LHCN-M2 (cell line): ENCODE results near the gene IHH. TPM values are rescaled to one million over a fixed set of nuclear protein-coding genes. Genes with fewer than 3 reads are reported as not detected.

Experiments
- DNase-seq: peaks from one replicate; pipeline ENCODE4 v3.0.0-alpha.2; 2012; ENCODE audit warnings: low read depth
- total RNA-seq: library from RNA; depleted of rRNA; stranded (reverse); fragments of >200 nt; gene quantifications from 2 replicates; pipeline ENCODE4 v1.2.3, GENCODE V29; 2014; rRNA removed

Gene IHH
- total RNA-seq, 1 experiment from 2014 or later: not detected

DNA sequence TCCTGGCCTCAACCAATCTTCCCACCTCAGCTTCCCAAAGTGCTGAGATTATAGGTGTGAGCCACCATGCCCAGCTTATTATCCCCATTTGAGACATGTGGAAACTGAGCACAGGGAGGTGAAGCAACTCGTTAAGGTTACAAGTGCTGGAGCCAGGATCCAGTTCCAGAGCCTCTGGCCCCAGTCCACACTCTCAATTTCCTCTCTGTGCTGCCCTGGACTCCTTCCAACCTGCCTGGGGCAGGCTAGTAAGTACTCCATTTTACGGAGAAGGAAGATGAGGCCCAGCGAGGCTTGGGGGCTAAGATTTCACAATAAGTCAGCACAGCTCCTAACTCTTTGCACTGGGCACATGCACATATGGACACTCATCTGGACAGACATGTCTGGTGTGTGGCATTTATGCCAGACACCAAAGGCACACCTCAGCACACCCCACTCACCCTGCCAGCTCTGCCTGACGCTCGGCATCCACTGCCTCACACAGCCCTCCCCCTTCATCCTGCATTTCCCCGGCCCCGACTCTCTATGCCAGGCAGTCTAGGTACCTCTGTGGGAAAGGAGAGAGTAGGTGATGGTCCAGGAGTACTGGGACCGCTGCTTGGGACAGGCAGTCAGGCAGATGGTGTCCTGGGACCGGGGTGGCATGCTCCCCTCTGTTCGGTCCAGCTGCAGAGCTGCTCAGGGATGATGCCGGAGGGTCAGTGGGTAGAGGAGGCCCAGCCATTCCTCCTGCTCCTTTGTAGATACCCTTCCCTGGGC is 39.9 kb downstream of the IHH start:
- no peak for DNase-seq

GRCh38 chr2:219019436-219019835 is 41.3 kb downstream of the IHH start:
- no peak for DNase-seq

DNA sequence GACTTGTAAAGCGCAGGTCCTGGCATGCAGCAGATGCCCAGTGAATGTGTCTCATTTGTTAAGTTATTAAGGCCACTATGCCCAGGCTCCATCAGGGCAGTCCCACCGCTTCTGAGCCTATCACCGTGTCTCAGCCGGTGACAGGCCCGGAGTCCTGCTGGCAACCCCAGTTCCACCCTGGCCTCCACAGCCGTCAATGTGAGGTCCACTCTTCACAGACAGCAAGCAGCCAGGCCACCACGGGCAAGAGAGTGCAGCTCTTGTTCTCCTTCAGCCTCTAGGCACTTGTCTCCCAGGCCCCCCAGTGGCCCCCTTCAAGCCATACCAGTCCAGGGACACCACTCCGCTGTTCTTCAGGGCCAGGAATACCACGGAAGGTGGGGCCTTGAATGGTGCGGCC is 42.0 kb downstream of the IHH start:
- no peak for DNase-seq

DNA sequence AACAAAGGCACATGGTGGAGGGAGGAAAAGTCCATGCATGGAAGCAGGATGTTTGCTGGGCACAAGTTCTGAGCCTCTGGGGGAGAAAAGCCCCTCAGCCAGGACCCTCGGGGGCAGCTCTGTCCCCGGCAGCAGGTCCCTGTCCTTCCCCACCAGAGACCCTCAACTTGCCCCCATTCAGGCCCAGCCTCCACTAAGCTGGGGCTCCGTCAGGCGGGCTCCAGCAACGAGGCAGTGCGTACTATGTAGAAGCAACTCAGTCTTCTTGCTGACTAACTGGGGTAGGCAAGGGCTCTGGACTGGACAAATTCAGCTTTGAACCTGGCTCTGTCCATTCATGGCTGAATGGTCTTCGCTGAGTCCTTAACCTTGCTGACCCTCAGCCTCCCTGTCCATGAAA is 42.4 kb downstream of the IHH start:
- no peak for DNase-seq

DNA sequence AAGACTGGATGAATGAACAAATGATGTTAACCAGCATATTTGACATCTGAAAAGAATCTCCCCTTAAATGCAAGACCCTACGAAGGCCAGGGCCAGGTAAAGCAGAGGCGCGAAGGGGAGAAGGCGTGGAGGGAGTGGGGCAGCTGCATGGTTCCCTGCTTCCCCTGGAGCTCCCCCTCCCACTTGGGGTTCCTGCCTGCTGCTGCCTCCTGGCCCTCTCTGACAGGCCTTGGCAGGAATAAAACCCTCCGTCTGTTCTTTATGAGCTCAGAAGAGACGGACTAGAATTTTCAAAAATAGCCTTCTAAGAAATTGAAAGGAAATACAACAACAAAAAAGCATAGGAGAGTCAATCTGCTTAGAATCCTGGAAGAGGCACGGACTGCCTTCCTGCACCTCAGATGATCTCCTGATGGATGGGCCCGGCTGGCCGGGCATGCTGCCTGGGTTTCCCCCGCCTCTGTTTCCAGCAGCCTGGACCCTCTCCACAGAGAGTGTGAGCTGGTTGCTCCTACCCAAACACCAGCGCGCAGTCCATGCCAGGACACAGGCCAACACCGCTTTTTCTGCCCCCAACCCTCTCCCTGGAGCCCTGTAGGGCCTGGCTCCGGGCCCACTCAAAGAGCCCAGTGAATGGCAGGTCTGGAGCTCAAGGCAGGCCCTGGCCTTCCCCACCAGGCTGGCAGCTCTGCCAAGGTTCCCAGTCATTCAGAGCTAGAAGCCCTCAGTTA is 43.4 kb downstream of the IHH start:
- no peak for DNase-seq

GRCh38 chr2:219016721-219017120 is 44.0 kb downstream of the IHH start:
- DNase-seq: no peak

DNA sequence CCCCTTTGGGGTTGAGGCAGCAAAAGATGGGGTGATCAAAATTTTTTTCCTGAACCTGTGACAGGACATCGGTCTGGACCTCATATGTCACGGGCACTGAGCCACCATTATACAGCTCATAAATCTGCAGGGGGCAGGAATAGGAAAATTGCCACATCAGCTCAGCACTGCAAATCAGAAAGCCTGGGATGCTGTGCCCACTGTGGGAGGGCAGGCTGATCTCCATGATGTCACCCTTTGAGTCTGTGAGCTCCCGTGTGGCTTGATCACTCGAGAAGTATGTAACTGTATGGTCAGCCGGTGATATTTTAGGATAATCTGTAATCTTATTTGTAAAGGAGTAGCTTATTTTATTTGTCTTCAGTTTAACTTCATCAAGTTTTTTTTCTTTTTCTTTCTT is 49.8 kb downstream of the IHH start:
- DNase-seq: no peak

DNA sequence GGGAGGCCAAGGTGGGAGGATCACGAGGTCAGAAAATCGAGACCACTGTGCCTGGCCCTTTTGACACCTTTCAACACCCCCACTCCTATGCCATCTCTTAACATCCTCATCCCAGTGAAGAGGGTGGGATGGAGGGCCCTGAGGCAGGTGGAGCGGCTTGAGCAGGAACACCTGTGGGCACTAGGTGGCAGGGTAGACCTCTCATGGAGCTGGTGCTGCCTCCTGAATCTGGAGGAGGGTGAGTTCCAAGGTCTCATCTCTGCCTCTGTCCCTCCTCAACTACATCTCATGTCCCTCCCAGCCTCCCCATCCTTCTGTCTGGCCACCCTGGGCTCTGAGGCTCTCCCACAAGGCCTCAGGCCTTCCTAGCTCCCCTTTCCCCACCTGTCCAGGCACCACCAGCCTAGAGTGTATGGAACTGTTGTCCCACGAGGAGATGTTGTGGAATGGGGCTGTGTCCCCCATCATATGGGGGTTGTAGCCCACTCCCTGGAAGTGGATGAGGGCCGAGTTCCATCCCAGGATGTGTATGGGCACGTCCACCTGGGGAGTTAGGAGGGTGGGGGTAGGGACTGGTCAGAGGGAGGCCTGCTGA is 50.5 kb downstream of the IHH start:
- no peak for DNase-seq

- DNase-seq: no peak
These were observed 51.4 kb downstream of the IHH start for GRCh38 chr2:219009294-219009693.

Other genes with a start within 250 kb of the IHH start
- 0.46 TPM in 1 of 2 replicates, not detected in the other for gene PRKAG3, start 229.1 kb downstream of the IHH start, total RNA-seq
- 0.23 TPM in 1 of 2 replicates, not detected in the other for gene WNT6, start 201.1 kb downstream of the IHH start, total RNA-seq
- gene WNT10A, start 180.1 kb downstream of the IHH start, total RNA-seq: 0.06 TPM in 1 of 2 replicates, not detected in the other
- gene CDK5R2, start 101.3 kb downstream of the IHH start, total RNA-seq: 0.17 and 0.38 TPM in 2 replicates
- not detected in 2 replicates for gene FEV, start 75.7 kb downstream of the IHH start, total RNA-seq
- not detected in 2 replicates for gene CRYBA2, start 67.5 kb downstream of the IHH start, total RNA-seq
- under 0.01 TPM in 1 of 2 replicates, not detected in the other for gene CFAP65, start 19.4 kb downstream of the IHH start, total RNA-seq
- 18.0 and 22.2 TPM in 2 replicates for gene NHEJ1, start 99.9 kb upstream of the IHH start, total RNA-seq
- gene SLC23A3, start 109.1 kb upstream of the IHH start, total RNA-seq: 0.06 TPM in 1 of 2 replicates, not detected in the other
- 21.3 and 22.8 TPM in 2 replicates for gene CNPPD1, start 116.0 kb upstream of the IHH start, total RNA-seq
- 70.3 and 88.3 TPM in 2 replicates for gene RETREG2, start 117.4 kb upstream of the IHH start, total RNA-seq
- 34.0 and 39.9 TPM in 2 replicates for gene ZFAND2B, start 145.9 kb upstream of the IHH start, total RNA-seq
- 22.7 and 23.5 TPM in 2 replicates for gene ABCB6, start 158.0 kb upstream of the IHH start, total RNA-seq
- gene ATG9A, start 168.7 kb upstream of the IHH start, total RNA-seq: 41.6 and 57.0 TPM in 2 replicates
- 26.3 and 30.1 TPM in 2 replicates for gene ANKZF1, start 168.9 kb upstream of the IHH start, total RNA-seq
- 7.4 and 12.3 TPM in 2 replicates for gene GLB1L, start 184.5 kb upstream of the IHH start, total RNA-seq
- gene STK16, start 184.6 kb upstream of the IHH start, total RNA-seq: 22.3 and 27.1 TPM in 2 replicates
- gene TUBA4B, start 192.3 kb upstream of the IHH start, total RNA-seq: not detected in 2 replicates
- gene TUBA4A, start 193.0 kb upstream of the IHH start, total RNA-seq: 211 and 235 TPM in 2 replicates
- 21.5 and 28.3 TPM in 2 replicates for gene DNAJB2, start 218.4 kb upstream of the IHH start, total RNA-seq
- gene PTPRN, start 248.5 kb upstream of the IHH start, total RNA-seq: 1.5 and 2.8 TPM in 2 replicates